NCI-H82 treated with DMSO at 0.1 percent for 48 hours (cell line): ENCODE data around the gene OTUD3.

Source experiments
- DNase-seq: peaks from one replicate; lab custom pipeline; 2025; ENCODE audit not compliant: unreplicated experiment; lab: John Stamatoyannopoulos, UW

The OTUD3 gene

GRCh38 chr1:19946971-19947370, 64.8 kb downstream of the OTUD3 start:
- DNase-seq = no peak

- no peak for DNase-seq
Observed at GRCh38 chr1:19949016-19949415, 66.8 kb downstream of the OTUD3 start.

GRCh38 chr1:19954059-19954458, 71.9 kb downstream of the OTUD3 start:
- no peak for DNase-seq

- DNase-seq = no peak
Observed at GRCh38 chr1:19955534-19956170, 73.5 kb downstream of the OTUD3 start.

- no peak for DNase-seq
Observed at GRCh38 chr1:19957779-19958178, 75.6 kb downstream of the OTUD3 start.

GRCh38 chr1:19960591-19960990, 78.4 kb downstream of the OTUD3 start:
- no peak for DNase-seq
